ENCODE measurements around the gene SPTBN1.
"Not testable (repeated sequence)": the region's sequence is repeated elsewhere in the genome, so short reads cannot be mapped to it uniquely, and the experiment has no call there.

DNA sequence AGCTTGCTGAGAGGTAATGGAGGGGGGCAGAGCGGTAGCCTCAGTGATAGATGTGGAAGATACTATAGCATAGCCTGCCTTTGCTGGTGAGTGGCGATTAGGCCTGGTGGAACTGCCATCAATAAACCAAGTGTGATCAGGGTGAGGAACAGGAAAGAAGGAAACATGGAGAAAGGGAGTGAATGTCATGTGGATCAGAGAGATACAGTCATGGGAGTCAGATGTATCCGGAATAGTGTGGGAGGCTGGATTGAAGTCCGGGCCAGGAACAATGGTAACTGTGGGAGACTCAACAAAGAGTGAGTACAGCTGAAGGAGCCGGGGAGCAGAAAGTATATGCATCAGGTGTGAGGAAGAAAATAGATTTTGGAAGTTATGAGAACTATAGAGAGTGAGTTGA, 52.9 kb downstream of the SPTBN1 start:
- TF ChIP-seq, protein P1, sequence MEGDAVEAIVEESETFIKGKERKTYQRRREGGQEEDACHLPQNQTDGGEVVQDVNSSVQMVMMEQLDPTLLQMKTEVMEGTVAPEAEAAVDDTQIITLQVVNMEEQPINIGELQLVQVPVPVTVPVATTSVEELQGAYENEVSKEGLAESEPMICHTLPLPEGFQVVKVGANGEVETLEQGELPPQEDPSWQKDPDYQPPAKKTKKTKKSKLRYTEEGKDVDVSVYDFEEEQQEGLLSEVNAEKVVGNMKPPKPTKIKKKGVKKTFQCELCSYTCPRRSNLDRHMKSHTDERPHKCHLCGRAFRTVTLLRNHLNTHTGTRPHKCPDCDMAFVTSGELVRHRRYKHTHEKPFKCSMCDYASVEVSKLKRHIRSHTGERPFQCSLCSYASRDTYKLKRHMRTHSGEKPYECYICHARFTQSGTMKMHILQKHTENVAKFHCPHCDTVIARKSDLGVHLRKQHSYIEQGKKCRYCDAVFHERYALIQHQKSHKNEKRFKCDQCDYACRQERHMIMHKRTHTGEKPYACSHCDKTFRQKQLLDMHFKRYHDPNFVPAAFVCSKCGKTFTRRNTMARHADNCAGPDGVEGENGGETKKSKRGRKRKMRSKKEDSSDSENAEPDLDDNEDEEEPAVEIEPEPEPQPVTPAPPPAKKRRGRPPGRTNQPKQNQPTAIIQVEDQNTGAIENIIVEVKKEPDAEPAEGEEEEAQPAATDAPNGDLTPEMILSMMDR (IDR thresholded peaks at IDR 0.05), result not testable (repeated sequence)
- TF ChIP-seq POLR2AphosphoS5, POLR2A (IDR thresholded peaks at IDR 0.05): not testable (repeated sequence)

All from stomach (tissue), 4 donors.